K562 (cell line): ENCODE measurements around the gene UCP3. TPM values are rescaled to one million over a fixed set of nuclear protein-coding genes. Genes with fewer than 3 reads are reported as not detected.
A peak's percentile ranks its signal among the peaks of the same experiment; 100 is the strongest.

Experiments
- ADNP ChIP-seq: fragments of 200-800 bp; sonication (Bioruptor generic); IDR thresholded peaks from 2 replicates; pipeline ENCODE4 v1.6.1; 2016; ENCODE audit warnings: missing genetic modification characterization, missing compliant biosample characterization
- BRD9 ChIP-seq: fragments of 450-650 bp; IDR thresholded peaks from 2 replicates; pipeline ENCODE4 v1.6.1; 2018; ENCODE audit warnings: low read depth; ENCODE audit not compliant: partially characterized antibody
- CBFB ChIP-seq: sonication (generic); formaldehyde crosslinking; IDR thresholded peaks from 2 replicates; pipeline ENCODE4 v1.4.0; 2020; ENCODE audit warnings: mild to moderate bottlenecking, missing genetic modification reagents
- CTBP1 ChIP-seq: fragments of 450-650 bp; IDR thresholded peaks from 2 replicates; pipeline ENCODE4 v1.6.1; 2016; ENCODE audit warnings: borderline replicate concordance
- DNMT1 ChIP-seq: fragments of 450-650 bp; IDR thresholded peaks from 2 replicates; pipeline ENCODE4 v1.6.1; 2016; ENCODE audit warnings: antibody characterized with exemption, mild to moderate bottlenecking
- HIVEP1 ChIP-seq: fragments of 250-450 bp; sonication (Bioruptor Pico); IDR thresholded peaks from 2 replicates; pipeline ENCODE4 v1.4.0; 2020; ENCODE audit warnings: mild to moderate bottlenecking
- HMGN3 ChIP-seq: IDR thresholded peaks from 2 replicates; pipeline ENCODE4 v1.6.1; 2011; ENCODE audit warnings: borderline replicate concordance, low read depth, mild to moderate bottlenecking, mixed read lengths, low read length; ENCODE audit not compliant: insufficient read length; ENCODE audit errors: extremely low read depth
- KDM4B ChIP-seq, 2 experiments: fragments of 450-650 bp in 1 of 2; sonication (generic) in 1 of 2; IDR thresholded peaks; 2 replicates each; pipeline ENCODE4 v1.6.1; 2016 to 2017; ENCODE audit warnings: borderline replicate concordance in 2 of 2, antibody characterized with exemption in 1 of 2, low read depth in 1 of 2, mild to moderate bottlenecking in 1 of 2
- MBD2 ChIP-seq: sonication (generic); IDR thresholded peaks from 2 replicates; pipeline ENCODE4 v1.6.1; 2016; ENCODE audit warnings: low read depth, borderline replicate concordance
- MIER1 ChIP-seq: fragments of 450-650 bp; IDR thresholded peaks from 2 replicates; pipeline ENCODE4 v1.6.1; 2016; ENCODE audit warnings: antibody characterized with exemption, mild to moderate bottlenecking, low read depth
- SMARCA4 ChIP-seq: fragments of 450-650 bp; IDR thresholded peaks from 2 replicates; pipeline ENCODE4 v1.6.1; 2016
- STAT5B ChIP-seq: fragments of 250-450 bp; sonication (Bioruptor Pico); IDR thresholded peaks from 2 replicates; pipeline ENCODE4 v1.8.0; 2021; ENCODE audit warnings: mild to moderate bottlenecking, inconsistent platforms
- ZBTB33 ChIP-seq: sonication (generic); formaldehyde crosslinking; IDR thresholded peaks from 2 replicates; pipeline ENCODE4 v1.8.1; 2023; ENCODE audit warnings: mild to moderate bottlenecking, missing genetic modification reagents
- ZBTB8A ChIP-seq: fragments of 450-650 bp; IDR thresholded peaks from 2 replicates; pipeline ENCODE4 v1.6.1; 2018; ENCODE audit warnings: mild to moderate bottlenecking, moderate library complexity; ENCODE audit not compliant: partially characterized antibody
- ZNF282 ChIP-seq: sonication (generic); formaldehyde crosslinking; IDR thresholded peaks from 2 replicates; pipeline ENCODE4 v1.8.1; 2023; ENCODE audit warnings: missing genetic modification reagents
- ZNF699 ChIP-seq: fragments of 250-450 bp; sonication (Bioruptor Pico); IDR thresholded peaks from 2 replicates; pipeline ENCODE4 v1.8.0; 2021; ENCODE audit warnings: mild to moderate bottlenecking, moderate library complexity; ENCODE audit not compliant: insufficient replicate concordance
- polyA plus RNA-seq, 8 experiments: library from polyadenylated mRNA; depleted of rRNA in 4 of 8; stranded (reverse) in 5 of 8; unstranded in 3 of 8; fragments of >200 nt; fragmentation: Nextera tagmentation in 2 of 8; fragmentation: Illumina TruSeq in 1 of 8; extraction: Ambion mirVana in 2 of 8; extraction: Trizol in 1 of 8; gene quantifications; 2 replicates each; pipeline versions ENCODE4 v1.2.1 to v1.2.3, GENCODE V29; 2011 to 2014; ENCODE audit warnings: inconsistent platforms in 1 of 8, missing spikeins in 1 of 8
- total RNA-seq, 7 experiments: library from RNA; depleted of rRNA in 6 of 7; stranded (reverse); fragments of >200 nt in 6 of 7; fragmentation: Illumina TruSeq in 2 of 7; extraction: Trizol in 2 of 7; gene quantifications; 2 replicates each; pipeline versions ENCODE4 v1.2.1 to v1.2.3, GENCODE V29; 2011 to 2021; ENCODE audit warnings: low replicate concordance in 1 of 7
- TF ChIP-seq, protein P1 (sequence below): conservative IDR thresholded peaks from 2 replicates; pipeline ENCODE4 v1.6.1; 2011; ENCODE audit warnings: low read depth, mild to moderate bottlenecking, low read length; ENCODE audit not compliant: control insufficient read depth
- TF ChIP-seq, protein P2 (sequence below), 2 experiments: IDR thresholded peaks; 2 replicates each; pipeline ENCODE4 v1.6.1; 2011; ENCODE audit warnings: borderline replicate concordance in 1 of 2, control low read depth in 1 of 2, low read depth in 1 of 2, low read length in 1 of 2, mild to moderate bottlenecking in 1 of 2, mixed read lengths in 1 of 2, moderate library complexity in 1 of 2; ENCODE audit not compliant: insufficient read depth in 1 of 2, insufficient read length in 1 of 2, poor library complexity in 1 of 2, severe bottlenecking in 1 of 2; ENCODE audit errors: extremely low read depth in 1 of 2
- TF ChIP-seq, protein P3 (sequence below): sonication (generic); formaldehyde crosslinking; IDR thresholded peaks from 2 replicates; pipeline ENCODE4 v1.5.0; 2020; ENCODE audit warnings: missing genetic modification reagents
- TF ChIP-seq, protein P4 (sequence below): fragments of 450-650 bp; IDR thresholded peaks from 2 replicates; pipeline ENCODE4 v1.6.1; 2016; ENCODE audit warnings: antibody characterized with exemption

UCP3 gene
- total and polyA plus RNA-seq, 9 of the 15 experiments (the other 6 are each of a cell fraction or from before 2014, with no cell fraction given): 0.05 to 0.65 (median 0.25) TPM; not detected in 2

GRCh38 chr11:74010306-74011300 lies 1.7 kb upstream of the UCP3 start (continued):
- TF ChIP-seq, protein P1, sequence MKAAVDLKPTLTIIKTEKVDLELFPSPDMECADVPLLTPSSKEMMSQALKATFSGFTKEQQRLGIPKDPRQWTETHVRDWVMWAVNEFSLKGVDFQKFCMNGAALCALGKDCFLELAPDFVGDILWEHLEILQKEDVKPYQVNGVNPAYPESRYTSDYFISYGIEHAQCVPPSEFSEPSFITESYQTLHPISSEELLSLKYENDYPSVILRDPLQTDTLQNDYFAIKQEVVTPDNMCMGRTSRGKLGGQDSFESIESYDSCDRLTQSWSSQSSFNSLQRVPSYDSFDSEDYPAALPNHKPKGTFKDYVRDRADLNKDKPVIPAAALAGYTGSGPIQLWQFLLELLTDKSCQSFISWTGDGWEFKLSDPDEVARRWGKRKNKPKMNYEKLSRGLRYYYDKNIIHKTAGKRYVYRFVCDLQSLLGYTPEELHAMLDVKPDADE: no peak
- TF ChIP-seq HMGN3 (no peak), HIVEP1 (CRISPR knock-in tag) (no peak), ZNF282 (CRISPR knock-in tag) (peak; percentile 43; the same call in 1 of the 2 replicates), ADNP (tag) (no peak), CBFB (CRISPR knock-in tag) (0 out of 2 replicates have a peak, but pooled peaks have one; percentile 40), MIER1 (no peak; the same call in 1 of the 2 replicates), KDM4B (IDR thresholded peaks at IDR 0.05; ENCODE audit: borderline replicate concordance in 2 of 2, low read depth in 1 of 2) (no peak), ZBTB33 (CRISPR knock-in tag) (no peak), ZBTB8A (no peak), BRD9 (no peak), STAT5B (CRISPR knock-in tag) (no peak), DNMT1 (no peak), ZNF699 (CRISPR knock-in tag) (no peak), CTBP1 (peak; percentile 74), MBD2 (no peak), SMARCA4 (peak; percentile 17; the same call in 1 of the 2 replicates)
- TF ChIP-seq, protein P2, sequence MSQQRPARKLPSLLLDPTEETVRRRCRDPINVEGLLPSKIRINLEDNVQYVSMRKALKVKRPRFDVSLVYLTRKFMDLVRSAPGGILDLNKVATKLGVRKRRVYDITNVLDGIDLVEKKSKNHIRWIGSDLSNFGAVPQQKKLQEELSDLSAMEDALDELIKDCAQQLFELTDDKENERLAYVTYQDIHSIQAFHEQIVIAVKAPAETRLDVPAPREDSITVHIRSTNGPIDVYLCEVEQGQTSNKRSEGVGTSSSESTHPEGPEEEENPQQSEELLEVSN (IDR thresholded peaks at IDR 0.05; ENCODE audit: borderline replicate concordance in 1 of 2, extremely low read depth in 1 of 2, insufficient read depth in 1 of 2, insufficient read length in 1 of 2, low read depth in 1 of 2, low read length in 1 of 2, poor library complexity in 1 of 2, severe bottlenecking in 1 of 2): peak in 1 of 2 experiments; percentile 7
- TF ChIP-seq, protein P3, sequence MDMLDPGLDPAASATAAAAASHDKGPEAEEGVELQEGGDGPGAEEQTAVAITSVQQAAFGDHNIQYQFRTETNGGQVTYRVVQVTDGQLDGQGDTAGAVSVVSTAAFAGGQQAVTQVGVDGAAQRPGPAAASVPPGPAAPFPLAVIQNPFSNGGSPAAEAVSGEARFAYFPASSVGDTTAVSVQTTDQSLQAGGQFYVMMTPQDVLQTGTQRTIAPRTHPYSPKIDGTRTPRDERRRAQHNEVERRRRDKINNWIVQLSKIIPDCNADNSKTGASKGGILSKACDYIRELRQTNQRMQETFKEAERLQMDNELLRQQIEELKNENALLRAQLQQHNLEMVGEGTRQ (CRISPR knock-in tag): no peak
- TF ChIP-seq, protein P4, sequence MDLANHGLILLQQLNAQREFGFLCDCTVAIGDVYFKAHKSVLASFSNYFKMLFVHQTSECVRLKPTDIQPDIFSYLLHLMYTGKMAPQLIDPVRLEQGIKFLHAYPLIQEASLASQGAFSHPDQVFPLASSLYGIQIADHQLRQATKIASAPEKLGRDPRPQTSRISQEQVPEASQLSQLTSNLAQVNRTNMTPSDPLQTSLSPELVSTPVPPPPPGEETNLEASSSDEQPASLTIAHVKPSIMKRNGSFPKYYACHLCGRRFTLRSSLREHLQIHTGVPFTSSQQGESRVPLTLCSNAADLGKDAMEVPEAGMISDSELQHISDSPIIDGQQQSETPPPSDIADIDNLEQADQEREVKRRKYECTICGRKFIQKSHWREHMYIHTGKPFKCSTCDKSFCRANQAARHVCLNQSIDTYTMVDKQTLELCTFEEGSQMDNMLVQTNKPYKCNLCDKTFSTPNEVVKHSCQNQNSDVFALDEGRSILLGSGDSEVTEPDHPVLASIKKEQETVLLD: no peak; the same call in 1 of the 2 replicates
